GM18870 (cell line): Measurements from ENCODE around the gene FTHL17.

Source experiments
- ATAC-seq: cut with Tn5 transposase; IDR thresholded peaks from one replicate; pipeline ENCODE4 v1.9.1; 2021; ENCODE audit warnings: moderate library complexity; ENCODE audit not compliant: unreplicated experiment

Gene FTHL17

DNA sequence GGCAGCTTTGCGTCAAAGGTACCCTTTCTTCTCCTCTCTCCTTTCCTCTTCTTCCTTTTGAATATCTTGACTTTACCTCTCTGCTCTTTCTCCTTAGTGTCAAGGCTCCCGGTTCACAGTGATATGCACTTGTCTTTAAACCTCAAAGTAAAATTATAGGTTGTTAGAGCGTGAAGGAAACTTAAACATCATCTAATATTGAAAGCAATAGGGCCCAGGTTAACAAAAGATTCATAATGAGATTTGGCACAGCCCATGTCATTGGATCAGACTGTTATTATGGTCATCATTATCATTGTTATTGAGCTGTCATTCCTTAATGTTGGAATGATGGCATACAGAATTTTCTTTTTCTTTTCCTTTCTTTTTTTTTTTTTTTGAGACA lies 32.5 kb downstream of the FTHL17 start:
- no peak for ATAC-seq

DNA sequence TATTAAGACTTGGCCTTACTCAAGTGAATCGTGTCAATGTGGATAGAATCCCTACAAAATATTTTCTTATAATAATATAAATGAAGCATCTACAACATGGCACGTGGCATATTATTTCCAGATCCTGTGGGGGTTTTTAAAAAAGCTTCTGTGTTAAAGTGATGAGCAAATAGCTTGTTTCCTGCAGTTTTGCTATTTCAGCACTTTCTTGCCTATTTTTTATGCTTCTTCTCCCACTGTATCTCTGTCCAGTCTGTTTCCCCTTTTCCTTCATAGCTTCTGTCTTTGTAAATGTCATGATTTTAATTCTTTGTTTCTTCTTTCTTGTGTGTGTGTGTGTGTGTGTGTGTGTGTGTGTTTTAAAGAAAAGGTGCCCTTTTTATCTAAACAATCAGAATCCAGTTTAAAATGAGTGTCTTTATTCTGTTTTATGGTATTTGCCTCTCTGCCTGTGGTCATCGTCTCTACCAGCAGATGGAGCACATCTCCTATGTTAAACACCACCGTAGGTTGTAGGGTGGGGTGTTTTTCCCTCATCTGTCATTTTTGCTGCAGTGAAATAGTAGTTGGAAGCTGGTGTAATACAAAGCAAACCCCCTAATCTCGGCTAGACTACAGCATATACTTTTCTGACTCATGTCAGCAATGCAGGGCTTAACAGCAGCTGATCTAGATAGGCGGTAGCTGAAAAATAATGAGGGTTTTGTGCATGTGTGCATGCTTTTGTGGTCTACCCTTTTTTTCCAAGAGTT lies 33.1 kb downstream of the FTHL17 start:
- no peak for ATAC-seq

DNA sequence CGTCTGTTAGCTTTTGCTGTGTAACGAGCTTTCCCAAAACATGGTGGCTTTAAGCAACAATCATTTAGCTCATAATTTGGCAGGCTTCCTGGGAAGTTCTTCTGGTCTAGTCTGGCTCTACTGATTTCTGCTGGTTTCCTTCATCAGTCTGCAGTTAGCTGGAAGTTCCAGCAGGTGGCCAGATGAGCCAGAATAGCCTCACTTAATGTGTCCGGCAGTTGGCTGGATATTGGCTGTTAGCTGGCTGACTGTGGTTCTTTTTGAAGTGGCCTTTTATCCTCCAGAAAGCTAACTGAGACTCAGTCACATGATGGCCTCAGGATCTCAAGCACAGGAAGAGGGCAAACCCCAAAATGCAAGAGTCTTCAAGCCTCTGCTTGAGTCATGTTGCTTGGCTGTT lies 34.9 kb downstream of the FTHL17 start:
- peak; percentile 69 for ATAC-seq

DNA sequence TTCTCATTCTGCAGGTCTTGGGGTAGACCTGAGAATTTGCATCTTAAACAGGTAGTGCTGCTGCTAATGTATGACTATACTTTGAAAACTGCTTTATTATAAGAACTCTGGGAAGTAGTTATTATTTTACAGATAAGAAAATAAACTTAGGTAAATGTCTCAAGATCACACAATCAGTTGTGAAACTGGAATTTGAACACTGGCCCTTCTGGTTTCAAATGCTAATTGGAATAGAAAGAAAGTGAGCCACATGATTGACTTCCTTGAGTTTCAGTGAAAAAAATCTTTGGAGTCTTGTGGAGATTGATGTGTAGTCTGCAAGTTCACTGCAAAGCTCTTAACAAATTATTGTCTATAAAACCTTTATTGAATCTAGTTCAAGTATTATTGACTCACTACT lies 44.5 kb downstream of the FTHL17 start:
- ATAC-seq: no peak

DNA sequence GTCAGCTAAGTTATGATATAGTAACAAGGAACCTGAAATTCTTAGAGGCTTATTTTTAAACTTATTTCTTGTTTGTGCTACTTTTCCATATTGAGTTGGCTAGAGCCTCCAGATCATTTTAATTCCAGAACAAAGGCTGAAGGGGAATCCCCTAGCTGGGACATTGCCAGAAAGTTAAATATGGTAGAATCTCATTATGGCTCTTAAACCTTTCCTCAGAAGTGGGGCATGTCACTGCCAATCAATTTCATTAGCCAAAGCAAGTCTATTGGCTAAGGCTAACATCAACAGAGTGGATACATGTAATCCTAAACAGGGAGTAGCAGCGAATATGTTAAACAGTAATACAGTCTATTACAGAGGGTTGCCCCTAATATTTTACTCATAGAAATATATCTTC lies 47.0 kb downstream of the FTHL17 start:
- no peak for ATAC-seq

DNA sequence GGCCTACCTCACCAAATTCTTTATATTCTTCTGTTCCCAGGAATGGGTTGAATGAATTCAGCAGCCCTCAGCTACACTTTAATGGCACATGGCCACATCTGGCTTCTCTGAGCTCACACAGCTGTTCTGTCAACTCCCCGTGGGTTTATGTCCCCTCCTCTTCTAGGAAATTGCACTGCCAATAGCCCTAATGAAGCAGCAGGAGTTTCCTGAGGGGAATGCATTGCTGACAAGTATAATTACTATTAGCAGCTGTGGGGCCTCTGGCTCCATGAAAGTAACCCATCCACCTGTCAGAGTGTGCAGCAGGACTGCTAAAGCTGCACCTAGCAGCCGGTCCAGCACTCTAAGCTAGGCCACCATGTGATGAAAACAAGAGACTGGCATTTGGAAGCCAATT lies 50.3 kb downstream of the FTHL17 start:
- ATAC-seq: no peak
